ENCODE measurements around the gene SPAG8. TPM values are rescaled to one million over a fixed set of nuclear protein-coding genes. Genes with fewer than 3 reads are reported as not detected.

Gene SPAG8
- total and polyA plus RNA-seq, 2 donors (not counting 1 experiment from before 2014, with no cell fraction given): 2.0 to 5.4 TPM

GRCh38 chr9:35844628-35845270 lies 32.7 kb upstream of the SPAG8 start:
- no peaks in the 10 kb centered on the region for H3K79me2 ChIP-seq (ENCODE audit: control insufficient read depth, insufficient read depth, low read length)
- 66% methylated on average over 5 of the region's 7 CpGs for WGBS (ENCODE audit: insufficient coverage)
- Mint-ChIP-seq H3K27me3 (no peaks in the 10 kb centered on the region), H3K4me1 (peaks cover 76% of the 10 kb centered on the region), H3K9me3 (ENCODE audit: insufficient read depth) (no peaks in the 10 kb centered on the region), H3K27ac (peak overlapping the region; percentile 23), H3K4me3 (peak overlapping the region; percentile 29)
- ATAC-seq (ENCODE audit: low read depth) (peak; percentile 75), DNase-seq (peak; percentile 84)
- H3K27me3 ChIP-seq (replicated peaks in 1 of 4; ENCODE audit: control extremely low read depth in 1 of 4, control insufficient read depth in 3 of 4, insufficient read depth in 4 of 4, low read length in 3 of 4): no peaks in the 10 kb centered on the region
- no peak for TF ChIP-seq CTCF (IDR thresholded peaks at IDR 0.05)
- no peak for TF ChIP-seq EZH2 (IDR thresholded peaks at IDR 0.05; ENCODE audit: borderline replicate concordance, insufficient read depth, low read depth, low read length, poor library complexity, severe bottlenecking)
- peak overlapping the region in 1 of 5 experiments; percentile 21 for H3K4me3 ChIP-seq (ENCODE audit: control extremely low read depth in 1 of 5, extremely low read depth in 1 of 5, insufficient read depth in 1 of 5, low read depth in 2 of 5, low read length in 4 of 5)
- H3K9ac ChIP-seq (ENCODE audit: low read length): no peak overlapping the region
- H4K20me1 ChIP-seq (ENCODE audit: control insufficient read depth, insufficient read depth, low read length, poor library complexity, severe bottlenecking): no peaks in the 10 kb centered on the region
- peaks cover 72 to 82% of the 10 kb centered on the region in 2 donors for H3K4me1 ChIP-seq (ENCODE audit: control insufficient read depth in 2 of 2, insufficient read depth in 2 of 2, low read length in 2 of 2)
- H3K27ac ChIP-seq (ENCODE audit: low read length in 2 of 2): peak overlapping the region in 1 of 2 donors; percentile 11
- H3K4me2 ChIP-seq (replicated peaks; ENCODE audit: low read depth, low read length, poor library complexity, severe bottlenecking): peak overlapping the region; percentile 68
- POLR2A ChIA-PET: interaction anchor here (1.2 kb wide), 1 partner anchor 30 kb away, joined by 3 read pairs; the partner anchor contains the start of gene HINT2
- H2AFZ ChIP-seq (ENCODE audit: insufficient read depth, low read depth, low read length, poor library complexity, severe bottlenecking): no peak overlapping the region
- H3K36me3 ChIP-seq (replicated peaks in 1 of 2; ENCODE audit: control extremely low read depth in 1 of 2, control insufficient read depth in 1 of 2, extremely low read depth in 1 of 2, insufficient read depth in 2 of 2, low read length in 1 of 2): no peaks in the 10 kb centered on the region
- H3K9me3 ChIP-seq (ENCODE audit: control extremely low read depth in 1 of 3, control insufficient read depth in 2 of 3, insufficient read depth in 1 of 3, low read length in 2 of 3): no peaks in the 10 kb centered on the region
- CTCF ChIA-PET: interaction anchor here (1.0 to 3.3 kb wide), 8 partner anchors 9 to 110 kb away, joined by 3 to 17 read pairs (median 5); partner anchors contain the start of genes FAM221B, HINT2 and TMEM8B
- intact Hi-C loops (cut with micrococcal nuclease): loop anchor here (2.0 to 5.0 kb wide), 2 partner anchors 16 to 38 kb away; partner anchors contain the start of genes FAM221B and TMEM8B

- Histone ChIP-seq H3K4me3 (ENCODE audit: control extremely low read depth in 1 of 5, extremely low read depth in 1 of 5, insufficient read depth in 1 of 5, low read depth in 2 of 5, low read length in 4 of 5) (no peak overlapping the region), H3K27ac (ENCODE audit: low read length in 2 of 2) (no peak overlapping the region), H3K36me3 (replicated peaks in 1 of 2; ENCODE audit: control extremely low read depth in 1 of 2, control insufficient read depth in 1 of 2, extremely low read depth in 1 of 2, insufficient read depth in 2 of 2, low read length in 1 of 2) (no peaks in the 10 kb centered on the region), H3K4me2 (replicated peaks; ENCODE audit: low read depth, low read length, poor library complexity, severe bottlenecking) (peak overlapping the region; percentile 35), H3K4me1 (ENCODE audit: control insufficient read depth in 2 of 2, insufficient read depth in 2 of 2, low read length in 2 of 2) (peaks cover 63 to 72% of the 10 kb centered on the region in 2 donors), H3K27me3 (replicated peaks in 1 of 4; ENCODE audit: control extremely low read depth in 1 of 4, control insufficient read depth in 3 of 4, insufficient read depth in 4 of 4, low read length in 3 of 4) (no peaks in the 10 kb centered on the region), H4K20me1 (ENCODE audit: control insufficient read depth, insufficient read depth, low read length, poor library complexity, severe bottlenecking) (no peaks in the 10 kb centered on the region), H3K79me2 (ENCODE audit: control insufficient read depth, insufficient read depth, low read length) (peaks cover 3% of the 10 kb centered on the region), H3K9me3 (ENCODE audit: control extremely low read depth in 1 of 3, control insufficient read depth in 2 of 3, insufficient read depth in 1 of 3, low read length in 2 of 3) (no peaks in the 10 kb centered on the region), H2AFZ (ENCODE audit: insufficient read depth, low read depth, low read length, poor library complexity, severe bottlenecking) (no peak overlapping the region), H3K9ac (ENCODE audit: low read length) (no peak overlapping the region)
- Mint-ChIP-seq H3K27ac (no peak overlapping the region), H3K9me3 (ENCODE audit: insufficient read depth) (no peaks in the 10 kb centered on the region), H3K27me3 (no peaks in the 10 kb centered on the region), H3K4me1 (peaks cover 65% of the 10 kb centered on the region), H3K4me3 (no peak overlapping the region)
- POLR2A ChIA-PET: interaction anchor here (0.7 kb wide), 1 partner anchor 146 kb away, joined by 3 read pairs; no protein-coding TSS in a partner anchor
- 49% methylated on average over 3 of the region's 3 CpGs for WGBS (ENCODE audit: insufficient coverage)
- peak; percentile 45 for DNase-seq
- ATAC-seq (ENCODE audit: low read depth): no peak
- CTCF ChIA-PET: interaction anchor here (1.3 to 3.3 kb wide), 3 partner anchors 16 to 39 kb away, joined by 6 to 17 read pairs (median 10); no protein-coding TSS in a partner anchor
- TF ChIP-seq CTCF (IDR thresholded peaks at IDR 0.05): no peak
- TF ChIP-seq EZH2 (IDR thresholded peaks at IDR 0.05; ENCODE audit: borderline replicate concordance, insufficient read depth, low read depth, low read length, poor library complexity, severe bottlenecking): no peak
- intact Hi-C loops (cut with micrococcal nuclease): no loop called here
These were observed 30.7 kb upstream of the SPAG8 start for GRCh38 chr9:35842795-35843194.

Measured in B cell (primary cell).